LNCaP clone FGC (cell line): Measurements from ENCODE around the gene OR6K2.

Experiments
- DNase-seq: peaks from one replicate; pipeline ENCODE4 v3.0.0-alpha.2; 2011; ENCODE audit warnings: low read depth
- H3K4me3 ChIP-seq: 2 replicates; pipeline ENCODE4 v1.5.1; 2011; ENCODE audit warnings: mild to moderate bottlenecking, low read depth, low read length, control low read depth
- CTCF ChIP-seq: IDR thresholded peaks from 2 replicates; pipeline ENCODE4 v1.5.1; 2012; ENCODE audit warnings: mild to moderate bottlenecking; ENCODE audit not compliant: control insufficient read depth, insufficient read depth; ENCODE audit errors: extremely low read depth

Gene OR6K2

GRCh38 chr1:158720620-158721019, 20.2 kb upstream of the OR6K2 start, which contains the start of gene OR6K3:
OR6K3 (minus strand) TSS chr1:158720720; CDS start chr1:158718115, 2,605 bp downstream.
- no peak for TF ChIP-seq CTCF
- H3K4me3 ChIP-seq = no peak within 1 kb of the TSS
- no peak for DNase-seq

- H3K4me3 ChIP-seq = no peak overlapping the region
- no peak for TF ChIP-seq CTCF
- DNase-seq = no peak
These were observed 19.2 kb upstream of the OR6K2 start for GRCh38 chr1:158719664-158720063.

GRCh38 chr1:158717344-158717743, 16.9 kb upstream of the OR6K2 start:
- H3K4me3 ChIP-seq = no peak overlapping the region
- TF ChIP-seq CTCF = no peak
- no peak for DNase-seq

GRCh38 chr1:158716335-158716734, 15.9 kb upstream of the OR6K2 start:
- no peak overlapping the region for H3K4me3 ChIP-seq
- no peak for TF ChIP-seq CTCF
- no peak for DNase-seq

- TF ChIP-seq CTCF = no peak
- no peak for DNase-seq
- H3K4me3 ChIP-seq = no peak overlapping the region
These were observed 14.3 kb upstream of the OR6K2 start for GRCh38 chr1:158714754-158715153.

GRCh38 chr1:158711098-158711497, 10.6 kb upstream of the OR6K2 start:
- DNase-seq = no peak

More at GRCh38 chr1:158711098-158711497, 10.6 kb upstream of the OR6K2 start:
- no peak overlapping the region for H3K4me3 ChIP-seq
- TF ChIP-seq CTCF = no peak
